Measurements from ENCODE around the gene JKAMP. TPM values are rescaled to one million over a fixed set of nuclear protein-coding genes. Genes with fewer than 3 reads are reported as not detected.

JKAMP gene
- polyA plus RNA-seq, 2 donors = 9.7 to 18.7 TPM

GRCh38 chr14:59530349-59530748 is 46.0 kb downstream of the JKAMP start:
- H3K27me3 ChIP-seq (ENCODE audit: control insufficient read depth in 1 of 2, insufficient read depth in 2 of 2, low read length in 2 of 2) = no peaks in the 10 kb centered on the region
- no peaks in the 10 kb centered on the region for H3K36me3 ChIP-seq (ENCODE audit: control insufficient read depth in 2 of 2, insufficient read depth in 2 of 2, low read length in 1 of 2)
- no peak overlapping the region for H3K27ac ChIP-seq (ENCODE audit: low read depth in 2 of 2, low read length in 1 of 2)
- no peaks in the 10 kb centered on the region for H3K4me1 ChIP-seq (ENCODE audit: control insufficient read depth in 2 of 2, insufficient read depth in 2 of 2, low read length in 1 of 2)
- H3K9me3 ChIP-seq (ENCODE audit: control insufficient read depth in 2 of 2, insufficient read depth in 1 of 2, low read depth in 1 of 2, low read length in 1 of 2) = no peaks in the 10 kb centered on the region
- H3K4me3 ChIP-seq (ENCODE audit: low read depth in 1 of 2, low read length in 2 of 2) = no peak overlapping the region

GRCh38 chr14:59532419-59532818 is 48.1 kb downstream of the JKAMP start:
- 88 to 100% methylated on average over 1 of the region's 1 CpG for WGBS, 2 donors
- Histone ChIP-seq H3K9me3 (ENCODE audit: control insufficient read depth in 2 of 2, insufficient read depth in 1 of 2, low read depth in 1 of 2, low read length in 1 of 2) (no peaks in the 10 kb centered on the region), H3K36me3 (ENCODE audit: control insufficient read depth in 2 of 2, insufficient read depth in 2 of 2, low read length in 1 of 2) (no peaks in the 10 kb centered on the region), H3K27me3 (ENCODE audit: control insufficient read depth in 1 of 2, insufficient read depth in 2 of 2, low read length in 2 of 2) (no peaks in the 10 kb centered on the region), H3K4me3 (ENCODE audit: low read depth in 1 of 2, low read length in 2 of 2) (no peak overlapping the region), H3K4me1 (ENCODE audit: control insufficient read depth in 2 of 2, insufficient read depth in 2 of 2, low read length in 1 of 2) (no peaks in the 10 kb centered on the region), H3K27ac (ENCODE audit: low read depth in 2 of 2, low read length in 1 of 2) (no peak overlapping the region)

DNA sequence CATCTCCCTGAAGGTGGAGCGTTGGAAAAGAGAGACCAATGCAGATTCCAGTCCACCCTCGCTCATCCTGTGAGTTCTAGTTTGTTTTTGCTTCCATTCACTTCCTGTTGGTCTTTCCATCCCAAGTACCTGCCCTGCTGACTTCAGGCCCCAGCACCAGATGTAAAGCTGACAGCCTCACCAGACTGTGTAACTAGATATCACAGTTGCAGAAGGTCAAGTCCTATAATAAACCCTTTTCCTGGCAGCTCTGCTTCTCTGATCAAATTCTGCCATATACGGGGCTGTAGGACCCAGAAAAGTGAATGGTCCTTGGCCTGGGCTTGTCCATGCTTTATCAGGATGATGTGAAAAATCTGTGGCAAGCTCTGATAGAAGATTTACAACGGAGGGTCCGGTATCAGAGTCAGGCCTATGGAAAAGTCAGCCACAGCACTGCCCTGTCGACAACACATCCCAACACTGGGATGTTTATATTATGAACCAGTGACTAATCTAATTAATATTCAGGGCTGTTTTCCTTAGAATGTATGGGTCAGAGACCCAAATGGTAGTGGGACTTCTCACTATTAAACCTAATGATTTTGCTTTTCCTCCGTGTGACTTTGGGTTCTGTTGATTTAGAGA is 50.2 kb downstream of the JKAMP start:
- no peaks in the 10 kb centered on the region for H3K27me3 ChIP-seq (ENCODE audit: control insufficient read depth in 1 of 2, insufficient read depth in 2 of 2, low read length in 2 of 2)
- H3K4me1 ChIP-seq (ENCODE audit: control insufficient read depth in 2 of 2, insufficient read depth in 2 of 2, low read length in 1 of 2) = no peaks in the 10 kb centered on the region
- no peaks in the 10 kb centered on the region for H3K9me3 ChIP-seq (ENCODE audit: control insufficient read depth in 2 of 2, insufficient read depth in 1 of 2, low read depth in 1 of 2, low read length in 1 of 2)
- H3K27ac ChIP-seq (ENCODE audit: low read depth in 2 of 2, low read length in 1 of 2) = no peak overlapping the region
- 73 to 77% methylated on average over 7 of the region's 7 CpGs for WGBS, 2 donors
- H3K4me3 ChIP-seq (ENCODE audit: low read depth in 1 of 2, low read length in 2 of 2) = no peak overlapping the region
- no peaks in the 10 kb centered on the region for H3K36me3 ChIP-seq (ENCODE audit: control insufficient read depth in 2 of 2, insufficient read depth in 2 of 2, low read length in 1 of 2)

GRCh38 chr14:59537476-59537875 is 53.2 kb downstream of the JKAMP start:
- no peaks in the 10 kb centered on the region for H3K9me3 ChIP-seq (ENCODE audit: control insufficient read depth in 2 of 2, insufficient read depth in 1 of 2, low read depth in 1 of 2, low read length in 1 of 2)
- H3K27ac ChIP-seq (ENCODE audit: low read depth in 2 of 2, low read length in 1 of 2) = no peak overlapping the region
- H3K4me3 ChIP-seq (ENCODE audit: low read depth in 1 of 2, low read length in 2 of 2) = no peak overlapping the region
- WGBS, 2 donors = 76 to 92% methylated on average over 1 of the region's 1 CpG
- H3K27me3 ChIP-seq (ENCODE audit: control insufficient read depth in 1 of 2, insufficient read depth in 2 of 2, low read length in 2 of 2) = no peaks in the 10 kb centered on the region
- H3K4me1 ChIP-seq (ENCODE audit: control insufficient read depth in 2 of 2, insufficient read depth in 2 of 2, low read length in 1 of 2) = no peaks in the 10 kb centered on the region
- H3K36me3 ChIP-seq (ENCODE audit: control insufficient read depth in 2 of 2, insufficient read depth in 2 of 2, low read length in 1 of 2) = no peaks in the 10 kb centered on the region

DNA sequence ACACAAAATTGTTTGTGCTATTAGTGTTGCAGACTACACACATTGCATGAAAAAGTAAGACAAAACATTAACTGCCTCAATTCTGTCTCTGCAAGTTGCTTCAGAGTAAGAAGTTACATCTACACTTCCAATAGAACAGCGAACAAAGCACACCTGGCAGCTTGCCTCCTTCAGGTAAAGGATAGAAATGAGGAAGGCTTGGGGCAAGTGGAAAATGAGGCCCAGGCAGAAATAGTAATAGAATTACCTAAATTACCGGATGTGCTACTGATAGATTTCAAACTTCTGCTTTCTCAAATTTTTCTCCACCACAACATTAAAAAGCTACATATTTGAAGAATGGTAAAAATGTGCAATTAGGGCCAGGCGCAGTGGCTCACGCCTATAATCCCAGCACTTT is 54.6 kb downstream of the JKAMP start:
- 79 to 87% methylated on average over 4 of the region's 4 CpGs for WGBS, 2 donors
- no peaks in the 10 kb centered on the region for H3K27me3 ChIP-seq (ENCODE audit: control insufficient read depth in 1 of 2, insufficient read depth in 2 of 2, low read length in 2 of 2)
- no peaks in the 10 kb centered on the region for H3K4me1 ChIP-seq (ENCODE audit: control insufficient read depth in 2 of 2, insufficient read depth in 2 of 2, low read length in 1 of 2)
- H3K36me3 ChIP-seq (ENCODE audit: control insufficient read depth in 2 of 2, insufficient read depth in 2 of 2, low read length in 1 of 2) = no peaks in the 10 kb centered on the region
- H3K4me3 ChIP-seq (ENCODE audit: low read depth in 1 of 2, low read length in 2 of 2) = no peak overlapping the region
- H3K9me3 ChIP-seq (ENCODE audit: control insufficient read depth in 2 of 2, insufficient read depth in 1 of 2, low read depth in 1 of 2, low read length in 1 of 2) = no peaks in the 10 kb centered on the region
- no peak overlapping the region for H3K27ac ChIP-seq (ENCODE audit: low read depth in 2 of 2, low read length in 1 of 2)

- no peaks in the 10 kb centered on the region for H3K27me3 ChIP-seq (ENCODE audit: control insufficient read depth in 1 of 2, insufficient read depth in 2 of 2, low read length in 2 of 2)
- H3K9me3 ChIP-seq (ENCODE audit: control insufficient read depth in 2 of 2, insufficient read depth in 1 of 2, low read depth in 1 of 2, low read length in 1 of 2) = no peaks in the 10 kb centered on the region
- no peak overlapping the region for H3K27ac ChIP-seq (ENCODE audit: low read depth in 2 of 2, low read length in 1 of 2)
- H3K36me3 ChIP-seq (ENCODE audit: control insufficient read depth in 2 of 2, insufficient read depth in 2 of 2, low read length in 1 of 2) = no peaks in the 10 kb centered on the region
- no peaks in the 10 kb centered on the region for H3K4me1 ChIP-seq (ENCODE audit: control insufficient read depth in 2 of 2, insufficient read depth in 2 of 2, low read length in 1 of 2)
- H3K4me3 ChIP-seq (ENCODE audit: low read depth in 1 of 2, low read length in 2 of 2) = no peak overlapping the region
- WGBS, 2 donors = 36 to 37% methylated on average over 1 of the region's 1 CpG
These were observed 56.5 kb downstream of the JKAMP start for GRCh38 chr14:59540852-59541251.

DNA sequence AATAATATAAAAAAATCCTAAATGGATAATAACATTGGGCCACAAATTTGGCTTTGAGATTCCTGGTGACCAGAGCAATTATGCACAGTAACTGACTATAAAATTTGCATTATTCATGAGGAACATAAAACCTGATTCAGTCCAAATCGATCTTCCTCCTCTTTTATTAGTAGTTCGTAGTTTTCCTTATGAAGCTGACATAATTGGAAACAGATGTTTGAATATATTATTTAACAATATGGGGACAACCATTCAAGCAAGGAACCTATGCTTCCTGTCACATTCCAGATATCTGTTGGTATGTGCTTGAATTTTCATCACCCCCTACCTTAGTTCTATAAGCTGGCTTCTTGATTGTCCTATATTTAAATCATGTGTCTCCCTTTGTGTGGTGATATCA is 57.4 kb downstream of the JKAMP start:
- WGBS, 2 donors = 79 to 83% methylated on average over 2 of the region's 2 CpGs
- no peaks in the 10 kb centered on the region for H3K9me3 ChIP-seq (ENCODE audit: control insufficient read depth in 2 of 2, insufficient read depth in 1 of 2, low read depth in 1 of 2, low read length in 1 of 2)

GRCh38 chr14:59543873-59544272 is 59.6 kb downstream of the JKAMP start:
- H3K36me3 ChIP-seq (ENCODE audit: control insufficient read depth in 2 of 2, insufficient read depth in 2 of 2, low read length in 1 of 2) = no peaks in the 10 kb centered on the region
- WGBS, 2 donors = 50 to 54% methylated on average over 7 of the region's 7 CpGs
- H3K4me1 ChIP-seq (ENCODE audit: control insufficient read depth in 2 of 2, insufficient read depth in 2 of 2, low read length in 1 of 2) = no peaks in the 10 kb centered on the region
- H3K27me3 ChIP-seq (ENCODE audit: control insufficient read depth in 1 of 2, insufficient read depth in 2 of 2, low read length in 2 of 2) = no peaks in the 10 kb centered on the region
- H3K4me3 ChIP-seq (ENCODE audit: low read depth in 1 of 2, low read length in 2 of 2) = no peak overlapping the region
- H3K27ac ChIP-seq (ENCODE audit: low read depth in 2 of 2, low read length in 1 of 2) = no peak overlapping the region
- H3K9me3 ChIP-seq (ENCODE audit: control insufficient read depth in 2 of 2, insufficient read depth in 1 of 2, low read depth in 1 of 2, low read length in 1 of 2) = no peaks in the 10 kb centered on the region

More for the DNA sequence above, 57.4 kb downstream of the JKAMP start:
- Histone ChIP-seq H3K36me3 (ENCODE audit: control insufficient read depth in 2 of 2, insufficient read depth in 2 of 2, low read length in 1 of 2) (no peaks in the 10 kb centered on the region), H3K4me3 (ENCODE audit: low read depth in 1 of 2, low read length in 2 of 2) (no peak overlapping the region), H3K4me1 (ENCODE audit: control insufficient read depth in 2 of 2, insufficient read depth in 2 of 2, low read length in 1 of 2) (no peaks in the 10 kb centered on the region), H3K27me3 (ENCODE audit: control insufficient read depth in 1 of 2, insufficient read depth in 2 of 2, low read length in 2 of 2) (no peaks in the 10 kb centered on the region), H3K27ac (ENCODE audit: low read depth in 2 of 2, low read length in 1 of 2) (no peak overlapping the region)

GRCh38 chr14:59547310-59547709 is 63.0 kb downstream of the JKAMP start:
- H3K4me3 ChIP-seq (ENCODE audit: low read depth in 1 of 2, low read length in 2 of 2) = no peak overlapping the region
- H3K27me3 ChIP-seq (ENCODE audit: control insufficient read depth in 1 of 2, insufficient read depth in 2 of 2, low read length in 2 of 2) = no peaks in the 10 kb centered on the region
- no peaks in the 10 kb centered on the region for H3K36me3 ChIP-seq (ENCODE audit: control insufficient read depth in 2 of 2, insufficient read depth in 2 of 2, low read length in 1 of 2)
- H3K4me1 ChIP-seq (ENCODE audit: control insufficient read depth in 2 of 2, insufficient read depth in 2 of 2, low read length in 1 of 2) = no peaks in the 10 kb centered on the region
- peaks cover 0 to 4% of the 10 kb centered on the region in 2 donors for H3K9me3 ChIP-seq (ENCODE audit: control insufficient read depth in 2 of 2, insufficient read depth in 1 of 2, low read depth in 1 of 2, low read length in 1 of 2)
- no peak overlapping the region for H3K27ac ChIP-seq (ENCODE audit: low read depth in 2 of 2, low read length in 1 of 2)
- WGBS, 2 donors = 80% methylated on average over 2 of the region's 2 CpGs
